Loucy (cell line): Measurements from ENCODE around the gene PCDHGA3.
"Not testable (repeated sequence)": the region's sequence is repeated elsewhere in the genome, so short reads cannot be mapped to it uniquely, and the experiment has no call there.

Experiments used
- H2AFZ ChIP-seq: fragments of 200-600 bp; sonication (generic); 2 replicates; pipeline ENCODE4 v1.6.0; 2016; ENCODE audit warnings: antibody characterized with exemption, mild to moderate bottlenecking, low read length, moderate library complexity
- H3F3A ChIP-seq: fragments of 200-600 bp; 2 replicates; pipeline ENCODE4 v1.6.0; 2016; ENCODE audit warnings: antibody characterized with exemption, low read depth, mild to moderate bottlenecking
- H3K27me3 ChIP-seq: fragments of 200-600 bp; sonication (generic); 2 replicates; pipeline ENCODE4 v1.6.1; 2014; ENCODE audit warnings: low read length, mild to moderate bottlenecking; ENCODE audit not compliant: insufficient read depth, poor library complexity, severe bottlenecking
- H3K36me3 ChIP-seq: fragments of 200-600 bp; sonication (generic); 2 replicates; pipeline ENCODE4 v1.6.1; 2016; ENCODE audit warnings: low read length; ENCODE audit not compliant: insufficient read depth
- H3K4me1 ChIP-seq: fragments of 200-600 bp; sonication (generic); 2 replicates; pipeline ENCODE4 v1.5.1; 2014; ENCODE audit warnings: low read length, mild to moderate bottlenecking; ENCODE audit not compliant: insufficient read depth, poor library complexity, severe bottlenecking
- H3K4me2 ChIP-seq: fragments of 200-600 bp; sonication (generic); 2 replicates; pipeline ENCODE4 v1.6.0; 2014; ENCODE audit warnings: antibody characterized with exemption, low read length, low read depth, mild to moderate bottlenecking; ENCODE audit not compliant: poor library complexity, severe bottlenecking
- H3K4me3 ChIP-seq: fragments of 200-600 bp; sonication (generic); 2 replicates; pipeline ENCODE4 v1.5.1; 2014; ENCODE audit warnings: low read length, mild to moderate bottlenecking, mixed read lengths; ENCODE audit not compliant: poor library complexity, severe bottlenecking
- H3K79me2 ChIP-seq: fragments of 200-600 bp; sonication (generic); 2 replicates; pipeline ENCODE4 v1.6.1; 2014; ENCODE audit warnings: low read length; ENCODE audit not compliant: insufficient read depth
- H3K9ac ChIP-seq: fragments of 200-600 bp; sonication (generic); 2 replicates; pipeline ENCODE4 v1.6.0; 2014; ENCODE audit warnings: mild to moderate bottlenecking, low read depth, low read length, moderate library complexity; ENCODE audit not compliant: poor library complexity, severe bottlenecking
- H3K9me2 ChIP-seq: fragments of 200-600 bp; sonication (generic); replicated peaks from 2 replicates; pipeline ENCODE4 v1.6.1; 2016; ENCODE audit warnings: low read depth, low read length, mixed read lengths
- H3K9me3 ChIP-seq: fragments of 200-600 bp; sonication (generic); 2 replicates; pipeline ENCODE4 v1.6.1; 2014; ENCODE audit warnings: mild to moderate bottlenecking, antibody characterized with exemption, low read length, low read depth; ENCODE audit not compliant: insufficient read depth
- H4K20me1 ChIP-seq: fragments of 200-600 bp; sonication (generic); 2 replicates; pipeline ENCODE4 v1.6.0; 2014; ENCODE audit warnings: antibody characterized with exemption, low read length, mild to moderate bottlenecking; ENCODE audit not compliant: insufficient read depth, poor library complexity, severe bottlenecking
- EZH2phosphoT487 ChIP-seq: fragments of 200-600 bp; IDR thresholded peaks from 2 replicates; pipeline ENCODE4 v1.6.1; 2018; ENCODE audit warnings: antibody characterized with exemption, mild to moderate bottlenecking, moderate library complexity, borderline replicate concordance
- TF ChIP-seq, protein P1 (sequence below): fragments of 200-600 bp; sonication (generic); conservative IDR thresholded peaks from 2 replicates; pipeline ENCODE4 v1.5.1; 2014; ENCODE audit warnings: mild to moderate bottlenecking, antibody characterized with exemption, low read length

Gene PCDHGA3

DNA sequence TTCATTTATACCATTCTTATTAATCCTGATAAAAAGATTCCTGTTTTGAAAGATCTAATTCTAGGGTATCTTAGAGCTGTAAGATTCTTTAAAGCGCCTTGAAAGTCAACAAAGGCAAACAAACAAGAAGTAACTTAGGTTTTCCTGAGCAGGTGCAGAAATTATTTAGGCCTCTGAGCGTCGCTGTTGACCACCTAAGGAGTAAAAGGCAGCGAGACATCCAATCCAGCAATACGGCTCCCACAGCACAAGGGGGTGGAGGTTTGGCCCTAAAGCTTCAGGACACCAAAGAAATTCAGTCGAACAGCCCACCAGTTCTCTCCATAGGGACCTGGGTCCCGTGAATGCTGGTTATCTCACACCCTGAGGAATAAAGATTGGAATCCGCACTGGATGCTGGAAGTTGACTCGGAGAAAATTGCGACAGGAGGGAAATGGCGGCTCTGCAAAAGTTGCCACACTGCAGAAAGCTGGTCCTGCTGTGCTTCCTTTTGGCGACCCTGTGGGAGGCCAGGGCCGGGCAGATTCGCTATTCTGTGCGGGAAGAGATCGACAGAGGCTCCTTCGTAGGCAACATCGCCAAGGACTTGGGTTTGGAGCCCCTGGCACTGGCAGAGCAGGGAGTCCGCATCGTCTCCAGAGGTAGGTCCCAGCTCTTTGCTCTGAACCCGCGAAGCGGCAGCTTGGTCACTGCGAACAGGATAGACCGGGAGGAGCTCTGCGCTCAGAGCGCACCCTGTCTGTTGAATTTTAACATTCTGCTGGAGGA lies 4.9 kb upstream of the PCDHGA3 start, which contains the start of gene PCDHGA2:
Gene PCDHGA2 (plus strand): TSS at position 223 of the 769 bp plus-strand sequence.
- Histone ChIP-seq H3K4me2 (no peak within 1 kb of the TSS), H3K4me1 (no peaks in the 10 kb centered on the region), H3K79me2 (no peaks in the 10 kb centered on the region), H3K9ac (no peak within 1 kb of the TSS), H3K27me3 (no peaks in the 10 kb centered on the region), H4K20me1 (no peaks in the 10 kb centered on the region), H3K9me3 (no peaks in the 10 kb centered on the region), H3F3A (no peaks in the 10 kb centered on the region), H2AFZ (no peak within 1 kb of the TSS), H3K36me3 (no peaks in the 10 kb centered on the region), H3K4me3 (no peak within 1 kb of the TSS), H3K9me2 (no peaks in the 10 kb centered on the region)
- TF ChIP-seq EZH2phosphoT487: no peak
- TF ChIP-seq, protein P1, sequence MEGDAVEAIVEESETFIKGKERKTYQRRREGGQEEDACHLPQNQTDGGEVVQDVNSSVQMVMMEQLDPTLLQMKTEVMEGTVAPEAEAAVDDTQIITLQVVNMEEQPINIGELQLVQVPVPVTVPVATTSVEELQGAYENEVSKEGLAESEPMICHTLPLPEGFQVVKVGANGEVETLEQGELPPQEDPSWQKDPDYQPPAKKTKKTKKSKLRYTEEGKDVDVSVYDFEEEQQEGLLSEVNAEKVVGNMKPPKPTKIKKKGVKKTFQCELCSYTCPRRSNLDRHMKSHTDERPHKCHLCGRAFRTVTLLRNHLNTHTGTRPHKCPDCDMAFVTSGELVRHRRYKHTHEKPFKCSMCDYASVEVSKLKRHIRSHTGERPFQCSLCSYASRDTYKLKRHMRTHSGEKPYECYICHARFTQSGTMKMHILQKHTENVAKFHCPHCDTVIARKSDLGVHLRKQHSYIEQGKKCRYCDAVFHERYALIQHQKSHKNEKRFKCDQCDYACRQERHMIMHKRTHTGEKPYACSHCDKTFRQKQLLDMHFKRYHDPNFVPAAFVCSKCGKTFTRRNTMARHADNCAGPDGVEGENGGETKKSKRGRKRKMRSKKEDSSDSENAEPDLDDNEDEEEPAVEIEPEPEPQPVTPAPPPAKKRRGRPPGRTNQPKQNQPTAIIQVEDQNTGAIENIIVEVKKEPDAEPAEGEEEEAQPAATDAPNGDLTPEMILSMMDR: no peak

DNA sequence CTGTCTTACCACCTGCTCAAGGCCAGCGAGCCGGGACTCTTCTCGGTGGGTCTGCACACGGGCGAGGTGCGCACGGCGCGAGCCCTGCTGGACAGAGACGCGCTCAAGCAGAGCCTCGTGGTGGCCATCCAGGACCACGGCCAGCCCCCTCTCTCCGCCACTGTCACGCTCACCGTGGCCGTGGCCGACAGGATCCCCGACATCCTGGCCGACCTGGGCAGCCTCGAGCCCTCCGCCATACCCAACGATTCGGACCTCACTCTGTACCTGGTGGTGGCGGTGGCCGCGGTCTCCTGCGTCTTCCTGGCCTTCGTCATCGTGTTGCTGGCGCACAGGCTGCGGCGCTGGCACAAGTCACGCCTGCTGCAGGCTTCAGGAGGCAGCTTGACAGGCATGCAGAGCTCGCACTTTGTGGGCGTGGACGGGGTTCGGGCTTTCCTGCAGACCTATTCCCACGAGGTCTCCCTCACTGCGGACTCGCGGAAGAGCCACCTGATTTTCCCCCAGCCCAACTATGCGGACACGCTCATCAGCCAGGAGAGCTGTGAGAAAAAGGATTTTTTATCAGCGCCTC lies 2.8 kb upstream of the PCDHGA3 start:
- not testable (repeated sequence) for H3K36me3 ChIP-seq, H3K9ac ChIP-seq, H3F3A ChIP-seq, H3K4me3 ChIP-seq, H3K27me3 ChIP-seq, H4K20me1 ChIP-seq, H3K9me3 ChIP-seq, H2AFZ ChIP-seq, H3K4me1 ChIP-seq, H3K79me2 ChIP-seq, H3K4me2 ChIP-seq, H3K9me2 ChIP-seq

DNA sequence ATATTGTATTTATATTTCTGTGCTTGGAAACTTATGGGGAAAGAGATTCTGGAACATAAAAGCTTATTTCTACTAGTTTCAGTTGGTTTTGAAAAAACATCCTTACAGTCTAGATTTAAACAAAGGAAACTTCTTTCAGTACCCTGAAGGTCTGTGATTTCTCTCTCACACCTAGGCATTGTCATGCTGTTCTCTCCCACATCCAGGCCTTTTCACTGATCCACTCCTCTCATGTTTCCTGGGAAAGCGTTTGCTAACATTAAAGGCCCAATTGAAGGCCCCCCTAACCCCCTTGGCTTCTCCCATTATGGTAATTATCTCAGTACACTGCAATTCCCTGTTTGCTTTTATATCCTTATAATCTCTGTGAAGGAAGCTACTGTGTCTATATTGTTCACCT lies 856 bp upstream of the PCDHGA3 start:
- Histone ChIP-seq H3K9me2 (no peaks in the 10 kb centered on the region), H2AFZ (no peak overlapping the region), H3K36me3 (no peaks in the 10 kb centered on the region), H3K9ac (no peak overlapping the region), H3K9me3 (no peaks in the 10 kb centered on the region), H3K4me1 (no peaks in the 10 kb centered on the region), H3K79me2 (no peaks in the 10 kb centered on the region), H3K4me2 (no peak overlapping the region), H4K20me1 (no peaks in the 10 kb centered on the region), H3K27me3 (no peaks in the 10 kb centered on the region), H3K4me3 (no peak overlapping the region), H3F3A (no peaks in the 10 kb centered on the region)
- TF ChIP-seq EZH2phosphoT487: no peak
- TF ChIP-seq, protein P1: no peak
